Measurements from ENCODE around the gene CPSF6.

DNA sequence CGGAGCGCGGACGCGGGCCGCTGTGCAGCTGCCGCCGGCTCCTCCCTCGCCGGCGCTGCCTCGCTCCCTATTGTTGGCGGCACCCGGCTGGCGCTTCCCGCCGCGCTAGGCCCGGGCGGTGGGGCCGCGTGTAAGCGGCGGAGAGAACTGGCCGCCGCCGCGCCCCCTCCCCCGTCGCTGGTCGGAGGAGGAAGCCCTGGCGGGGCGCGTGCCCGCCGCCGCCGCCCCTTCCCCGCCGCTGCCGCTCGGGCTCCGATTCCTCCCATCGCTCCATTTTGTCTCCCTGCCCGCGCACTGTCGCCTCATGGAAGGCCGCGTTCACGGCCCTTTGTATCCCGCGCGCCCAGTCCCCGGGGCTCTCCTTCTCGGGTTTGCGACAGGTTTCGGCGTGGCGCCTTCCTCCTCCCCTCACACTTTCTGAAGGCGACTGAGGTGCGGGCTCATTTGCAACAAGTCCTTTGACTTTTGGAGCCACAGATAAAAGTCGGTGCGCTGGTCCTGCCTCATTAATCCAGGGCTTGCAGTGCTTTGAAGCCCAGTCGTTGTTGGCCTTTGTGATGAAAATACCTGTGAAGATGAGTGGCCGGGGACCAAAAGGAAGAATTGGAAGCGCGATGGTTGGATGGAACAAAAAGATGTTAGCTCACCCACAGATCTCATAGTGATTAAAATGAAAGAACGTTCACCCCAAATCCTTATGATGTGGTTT, 707 bp downstream of the CPSF6 start:
- TF ChIP-seq, protein P1, sequence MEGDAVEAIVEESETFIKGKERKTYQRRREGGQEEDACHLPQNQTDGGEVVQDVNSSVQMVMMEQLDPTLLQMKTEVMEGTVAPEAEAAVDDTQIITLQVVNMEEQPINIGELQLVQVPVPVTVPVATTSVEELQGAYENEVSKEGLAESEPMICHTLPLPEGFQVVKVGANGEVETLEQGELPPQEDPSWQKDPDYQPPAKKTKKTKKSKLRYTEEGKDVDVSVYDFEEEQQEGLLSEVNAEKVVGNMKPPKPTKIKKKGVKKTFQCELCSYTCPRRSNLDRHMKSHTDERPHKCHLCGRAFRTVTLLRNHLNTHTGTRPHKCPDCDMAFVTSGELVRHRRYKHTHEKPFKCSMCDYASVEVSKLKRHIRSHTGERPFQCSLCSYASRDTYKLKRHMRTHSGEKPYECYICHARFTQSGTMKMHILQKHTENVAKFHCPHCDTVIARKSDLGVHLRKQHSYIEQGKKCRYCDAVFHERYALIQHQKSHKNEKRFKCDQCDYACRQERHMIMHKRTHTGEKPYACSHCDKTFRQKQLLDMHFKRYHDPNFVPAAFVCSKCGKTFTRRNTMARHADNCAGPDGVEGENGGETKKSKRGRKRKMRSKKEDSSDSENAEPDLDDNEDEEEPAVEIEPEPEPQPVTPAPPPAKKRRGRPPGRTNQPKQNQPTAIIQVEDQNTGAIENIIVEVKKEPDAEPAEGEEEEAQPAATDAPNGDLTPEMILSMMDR (conservative IDR thresholded peaks at IDR 0.05 in 1 of 2, IDR thresholded peaks at IDR 0.05 in 1 of 2; ENCODE audit: low read depth in 1 of 2, low read length in 2 of 2) = no peak
- no peak for TF ChIP-seq EZH2 (IDR thresholded peaks at IDR 0.05; ENCODE audit: low read length, missing control alignments)
